ENCODE data around the gene CSF2RB. TPM values are rescaled to one million over a fixed set of nuclear protein-coding genes. Genes with fewer than 3 reads are reported as not detected.

CSF2RB gene
- total and polyA plus RNA-seq, 10 of the 15 experiments (the other 5 are each of a cell fraction or from before 2014, with no cell fraction given) = 0.82 to 12.5 (median 5.4) TPM

DNA sequence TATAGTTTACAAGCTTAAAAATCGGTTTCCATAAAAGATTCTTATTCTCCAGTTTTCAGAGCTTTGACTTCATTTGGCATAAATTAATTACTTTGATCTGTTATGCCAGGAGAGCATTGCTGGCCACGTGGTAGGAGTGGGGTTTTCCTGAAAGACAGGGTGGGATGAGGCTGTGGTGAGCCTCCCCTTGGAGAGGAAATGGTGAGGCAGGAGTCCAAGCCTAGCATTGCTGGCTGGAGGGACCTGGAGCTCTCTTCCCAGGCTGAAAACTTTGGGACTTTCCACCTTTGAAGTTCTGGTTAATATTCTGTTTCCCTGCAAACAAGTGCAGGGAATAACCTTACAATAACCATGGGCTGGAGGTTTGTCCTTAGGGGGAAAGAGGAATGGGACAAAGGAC lies 21.1 kb upstream of the CSF2RB start:
- Histone ChIP-seq H3K27me3 (replicated peaks in 1 of 2; ENCODE audit: control insufficient read depth in 2 of 2, insufficient read depth in 2 of 2, low read length in 1 of 2) (no peaks in the 10 kb centered on the region), H3K36me3 (ENCODE audit: control insufficient read depth in 2 of 2, insufficient read depth in 2 of 2, low read length in 1 of 2) (no peaks in the 10 kb centered on the region), H4K20me1 (ENCODE audit: control insufficient read depth, insufficient read depth) (no peaks in the 10 kb centered on the region), H3K27ac (ENCODE audit: control insufficient read depth, insufficient read depth) (no peak overlapping the region), H3K4me1 (ENCODE audit: control insufficient read depth, insufficient read depth, low read length) (no peaks in the 10 kb centered on the region), H3K4me3 (no peak overlapping the region), H3K4me2 (ENCODE audit: control insufficient read depth, insufficient read depth) (no peak overlapping the region), H3K79me2 (ENCODE audit: control insufficient read depth, insufficient read depth, low read length) (no peaks in the 10 kb centered on the region), H3K9ac (ENCODE audit: control insufficient read depth, insufficient read depth, low read length) (no peak overlapping the region), H2AFZ (ENCODE audit: control insufficient read depth, low read depth, low read length) (no peak overlapping the region), H3K9me3 (replicated peaks; ENCODE audit: control insufficient read depth, insufficient read depth, low read length) (peaks cover 8% of the 10 kb centered on the region; the same call in 2 of the 3 replicates)
- in situ Hi-C loops (cut with MboI) = no loop called here
- WGBS (ENCODE audit: insufficient coverage, insufficient replicate concordance, low lambda C conversion rate, missing lambda C conversion rate) = 42% methylated on average over 2 of the region's 2 CpGs
- intact Hi-C loops (cut with micrococcal nuclease; ENCODE audit: unreplicated experiment) = no loop called here
- ChIA-PET POLR2A (interaction anchor here (1.0 to 2.5 kb wide), 3 partner anchors 9 to 26 kb away, joined by 4 to 10 read pairs (median 4); no protein-coding TSS in a partner anchor), RAD21 (ENCODE audit: unreplicated experiment) (interaction anchor here (0.8 to 1.6 kb wide), 4 partner anchors 9 to 85 kb away, joined by 3 to 4 read pairs (median 3); no protein-coding TSS in a partner anchor), SMC1A (ENCODE audit: uncharacterized antibody, unreplicated experiment) (interaction anchor here (1.3 to 2.1 kb wide), 3 partner anchors 10 to 32 kb away, joined by 3 to 6 read pairs (median 6); partner anchors contain the start of gene NCF4), CTCF (interaction anchor here (0.8 to 3.2 kb wide), 9 partner anchors 8 to 85 kb away, joined by 3 to 21 read pairs (median 4); no protein-coding TSS in a partner anchor)
- no peak for DNase-seq (ENCODE audit: low read depth, low spot score)
- TF ChIP-seq NFYA (IDR thresholded peaks at IDR 0.05; ENCODE audit: borderline replicate concordance, low read depth, low read length) (no peak), IKZF1 (conservative IDR thresholded peaks at IDR 0.05) (peak; percentile 29; the same call in 1 of the 2 replicates), ZBED1 (IDR thresholded peaks at IDR 0.05; ENCODE audit: borderline replicate concordance) (no peak), ZNF622 (IDR thresholded peaks at IDR 0.05) (no peak), IRF4 (IDR thresholded peaks at IDR 0.05; ENCODE audit: low read depth, low read length) (no peak)
- BruUV-seq (replicated peaks) = no TSS peak
- no peak for FAIRE-seq
- no peak for ATAC-seq

DNA sequence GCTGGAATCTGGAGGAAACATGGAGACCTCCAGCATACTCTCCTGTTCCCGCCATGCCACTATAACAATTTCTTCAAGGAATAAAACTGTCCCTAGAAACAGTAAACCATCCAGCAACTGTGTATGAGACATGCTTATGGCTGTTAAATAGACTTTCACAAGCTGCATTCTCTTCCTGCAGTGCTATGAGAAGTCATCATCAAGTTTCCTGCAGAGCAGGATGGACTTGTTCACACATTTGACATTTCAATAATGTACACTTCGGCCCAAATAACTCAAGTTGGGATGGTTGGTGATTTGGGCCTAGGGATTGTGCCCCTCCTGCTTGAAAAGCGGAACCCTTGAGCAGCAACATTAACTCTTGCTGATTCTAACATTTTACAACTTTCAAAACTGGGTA lies 20.2 kb upstream of the CSF2RB start:
- in situ Hi-C loops (cut with MboI) = no loop called here

More for the DNA sequence above, 20.2 kb upstream of the CSF2RB start:
- ATAC-seq = no peak
- BruUV-seq (replicated peaks) = no TSS peak
- ChIA-PET SMC1A (ENCODE audit: uncharacterized antibody, unreplicated experiment) (interaction anchor here (0.7 to 1.3 kb wide), 3 partner anchors 15 to 33 kb away, joined by 3 to 4 read pairs (median 4); partner anchors contain the start of gene NCF4), RAD21 (ENCODE audit: unreplicated experiment) (interaction anchor here (0.8 kb wide), 1 partner anchor 15 kb away, joined by 3 read pairs; no protein-coding TSS in a partner anchor), POLR2A (interaction anchor here (1.1 to 2.5 kb wide), 4 partner anchors 8 to 21 kb away, joined by 3 to 10 read pairs (median 4); partner anchors contain the start of gene CSF2RB), CTCF (interaction anchor here (1.6 to 3.2 kb wide), 4 partner anchors 8 to 84 kb away, joined by 4 to 21 read pairs (median 13); no protein-coding TSS in a partner anchor)
- Histone ChIP-seq H3K9me3 (replicated peaks; ENCODE audit: control insufficient read depth, insufficient read depth, low read length) (peaks cover 8% of the 10 kb centered on the region; the same call in 2 of the 3 replicates), H3K4me1 (ENCODE audit: control insufficient read depth, insufficient read depth, low read length) (no peaks in the 10 kb centered on the region), H3K36me3 (ENCODE audit: control insufficient read depth in 2 of 2, insufficient read depth in 2 of 2, low read length in 1 of 2) (no peaks in the 10 kb centered on the region), H3K27ac (ENCODE audit: control insufficient read depth, insufficient read depth) (no peak overlapping the region), H4K20me1 (ENCODE audit: control insufficient read depth, insufficient read depth) (no peaks in the 10 kb centered on the region), H3K4me3 (no peak overlapping the region), H2AFZ (ENCODE audit: control insufficient read depth, low read depth, low read length) (no peak overlapping the region), H3K4me2 (ENCODE audit: control insufficient read depth, insufficient read depth) (no peak overlapping the region), H3K27me3 (replicated peaks in 1 of 2; ENCODE audit: control insufficient read depth in 2 of 2, insufficient read depth in 2 of 2, low read length in 1 of 2) (no peaks in the 10 kb centered on the region), H3K79me2 (ENCODE audit: control insufficient read depth, insufficient read depth, low read length) (no peaks in the 10 kb centered on the region), H3K9ac (ENCODE audit: control insufficient read depth, insufficient read depth, low read length) (no peak overlapping the region)
- no peak for TF ChIP-seq NR2C2 (IDR thresholded peaks at IDR 0.05; ENCODE audit: borderline replicate concordance, control insufficient read depth, insufficient read length, low read depth)
- WGBS (ENCODE audit: insufficient coverage, insufficient replicate concordance, low lambda C conversion rate, missing lambda C conversion rate) = 45% methylated on average over 3 of the region's 3 CpGs
- intact Hi-C loops (cut with micrococcal nuclease; ENCODE audit: unreplicated experiment) = no loop called here
- DNase-seq (ENCODE audit: low read depth, low spot score) = no peak
- no peak for FAIRE-seq

Data from GM12878 (cell line).